ENCODE measurements around the gene SURF6. TPM values are rescaled to one million over a fixed set of nuclear protein-coding genes. Genes with fewer than 3 reads are reported as not detected.

The SURF6 gene
- total and polyA plus RNA-seq, 2 of the 8 experiments (the other 6 are each of a cell fraction or from before 2014, with no cell fraction given) = 6.1 to 23.7 TPM

DNA sequence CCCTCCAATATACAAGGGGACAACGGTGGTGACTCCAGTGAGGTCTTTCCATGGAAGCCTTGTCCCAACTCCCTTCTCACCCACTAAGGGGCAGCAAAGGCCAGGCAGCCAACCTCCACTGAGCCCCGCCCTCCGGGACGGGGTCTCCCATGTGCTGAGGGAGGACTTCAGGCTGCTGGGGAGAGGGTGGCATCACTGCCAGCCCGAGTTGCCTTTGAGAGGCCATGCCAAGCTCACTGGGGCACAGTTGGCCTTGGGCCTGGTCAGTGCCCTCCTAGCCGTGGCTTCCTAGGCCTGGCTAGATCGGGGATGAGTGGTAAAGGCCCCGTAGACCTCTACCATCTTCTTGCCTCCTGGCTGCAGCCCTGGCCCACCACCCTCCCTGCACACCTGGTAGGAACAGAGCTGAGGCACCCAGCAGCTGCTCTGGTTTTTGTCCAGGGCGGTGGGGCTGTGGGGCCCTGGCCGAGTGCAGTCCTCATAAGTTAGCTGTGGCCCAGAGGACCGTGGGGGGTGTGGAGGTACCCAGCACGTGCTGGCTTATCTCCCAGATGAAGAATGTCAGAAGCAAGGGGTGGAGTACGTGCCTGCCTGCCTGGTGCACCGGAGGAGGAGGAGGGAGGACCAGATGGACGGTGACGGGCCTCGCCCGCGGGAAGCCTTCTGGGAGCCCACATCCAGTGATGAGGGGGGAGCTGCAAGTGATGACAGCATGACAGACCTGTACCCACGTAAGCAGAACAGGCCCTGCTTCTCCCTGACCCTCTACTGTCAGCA lies 23.6 kb upstream of the SURF6 start (continued):
- TF ChIP-seq POLR2AphosphoS5 (IDR thresholded peaks at IDR 0.05; ENCODE audit: low read depth, low read length) = 0 out of 2 replicates have a peak, but pooled peaks have one; percentile 32
- TF ChIP-seq, protein P1, sequence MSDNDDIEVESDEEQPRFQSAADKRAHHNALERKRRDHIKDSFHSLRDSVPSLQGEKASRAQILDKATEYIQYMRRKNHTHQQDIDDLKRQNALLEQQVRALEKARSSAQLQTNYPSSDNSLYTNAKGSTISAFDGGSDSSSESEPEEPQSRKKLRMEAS (IDR thresholded peaks at IDR 0.05) = peak; percentile 40; the same call in 1 of the 2 replicates
- no peak for TF ChIP-seq ZNF274 (IDR thresholded peaks at IDR 0.05; ENCODE audit: borderline replicate concordance, extremely low read depth, low read length)
- no peak for TF ChIP-seq SP1 (IDR thresholded peaks at IDR 0.05; ENCODE audit: low read depth, low read length)
- no peak for TF ChIP-seq SAP30 (IDR thresholded peaks at IDR 0.05; ENCODE audit: insufficient read depth, insufficient replicate concordance, low read length)
- no peak for TF ChIP-seq RBBP5 (IDR thresholded peaks at IDR 0.05; ENCODE audit: borderline replicate concordance, low read depth, low read length)
- TF ChIP-seq ASH2L (IDR thresholded peaks at IDR 0.05; ENCODE audit: low read length) = no peak
- TF ChIP-seq TCF12 (IDR thresholded peaks at IDR 0.05; ENCODE audit: low read depth, low read length) = no peak
- TF ChIP-seq, protein P2, sequence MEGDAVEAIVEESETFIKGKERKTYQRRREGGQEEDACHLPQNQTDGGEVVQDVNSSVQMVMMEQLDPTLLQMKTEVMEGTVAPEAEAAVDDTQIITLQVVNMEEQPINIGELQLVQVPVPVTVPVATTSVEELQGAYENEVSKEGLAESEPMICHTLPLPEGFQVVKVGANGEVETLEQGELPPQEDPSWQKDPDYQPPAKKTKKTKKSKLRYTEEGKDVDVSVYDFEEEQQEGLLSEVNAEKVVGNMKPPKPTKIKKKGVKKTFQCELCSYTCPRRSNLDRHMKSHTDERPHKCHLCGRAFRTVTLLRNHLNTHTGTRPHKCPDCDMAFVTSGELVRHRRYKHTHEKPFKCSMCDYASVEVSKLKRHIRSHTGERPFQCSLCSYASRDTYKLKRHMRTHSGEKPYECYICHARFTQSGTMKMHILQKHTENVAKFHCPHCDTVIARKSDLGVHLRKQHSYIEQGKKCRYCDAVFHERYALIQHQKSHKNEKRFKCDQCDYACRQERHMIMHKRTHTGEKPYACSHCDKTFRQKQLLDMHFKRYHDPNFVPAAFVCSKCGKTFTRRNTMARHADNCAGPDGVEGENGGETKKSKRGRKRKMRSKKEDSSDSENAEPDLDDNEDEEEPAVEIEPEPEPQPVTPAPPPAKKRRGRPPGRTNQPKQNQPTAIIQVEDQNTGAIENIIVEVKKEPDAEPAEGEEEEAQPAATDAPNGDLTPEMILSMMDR (IDR thresholded peaks at IDR 0.05; ENCODE audit: control extremely low read depth in 1 of 3, insufficient read depth in 1 of 3, low read depth in 1 of 3, low read length in 3 of 3) = peak in 2 of 3 experiments; percentile 72 to 75; a peak in 3 of 4 replicates
- no peak for TF ChIP-seq BACH1 (IDR thresholded peaks at IDR 0.05; ENCODE audit: low read length)
- TF ChIP-seq RXRA (IDR thresholded peaks at IDR 0.05; ENCODE audit: insufficient read depth, low read depth, low read length) = no peak
- TF ChIP-seq SIN3A (conservative IDR thresholded peaks at IDR 0.05 in 1 of 2, IDR thresholded peaks at IDR 0.05 in 1 of 2; ENCODE audit: low read depth in 1 of 2, low read length in 2 of 2) = peak in 1 of 2 experiments; percentile 66; a peak in 1 of 4 replicates
- no peak for TF ChIP-seq CEBPB (IDR thresholded peaks at IDR 0.05; ENCODE audit: low read depth, low read length)
- TF ChIP-seq FOSL1 (IDR thresholded peaks at IDR 0.05; ENCODE audit: insufficient read depth, low read depth, low read length) = no peak
- TF ChIP-seq RAD21 (IDR thresholded peaks at IDR 0.05 in 1 of 2, conservative IDR thresholded peaks at IDR 0.05 in 1 of 2; ENCODE audit: low read depth in 2 of 2, low read length in 2 of 2) = peak; percentile 78 to 84
- TF ChIP-seq POU5F1 (IDR thresholded peaks at IDR 0.05; ENCODE audit: low read depth, low read length) = no peak
- no peak for TF ChIP-seq EGR1 (IDR thresholded peaks at IDR 0.05; ENCODE audit: borderline replicate concordance, low read depth, low read length)
- no peak for TF ChIP-seq CREB1 (IDR thresholded peaks at IDR 0.05)
- no peak for TF ChIP-seq KDM5A (IDR thresholded peaks at IDR 0.05; ENCODE audit: low read length)
- TF ChIP-seq USF2 (IDR thresholded peaks at IDR 0.05; ENCODE audit: low read length) = no peak
